K562 (cell line): Measurements from ENCODE around the gene SOAT2. TPM values are rescaled to one million over a fixed set of nuclear protein-coding genes. Genes with fewer than 3 reads are reported as not detected.

Experiments used
- BHLHE40 ChIP-seq: IDR thresholded peaks from 2 replicates; pipeline ENCODE4 v1.6.1; 2011; ENCODE audit warnings: low read length, improper control_type of control experiment
- CBFB ChIP-seq: sonication (generic); formaldehyde crosslinking; IDR thresholded peaks from 2 replicates; pipeline ENCODE4 v1.4.0; 2020; ENCODE audit warnings: mild to moderate bottlenecking, missing genetic modification reagents
- CHAMP1 ChIP-seq: fragments of 450-650 bp; IDR thresholded peaks from 2 replicates; pipeline ENCODE4 v1.6.1; 2016; ENCODE audit warnings: mild to moderate bottlenecking
- CUX1 ChIP-seq: fragments of 200-800 bp; sonication (Bioruptor generic); IDR thresholded peaks from 2 replicates; pipeline ENCODE4 v1.6.1; 2016; ENCODE audit warnings: missing genetic modification characterization, missing compliant biosample characterization
- GABPB2 ChIP-seq: fragments of 250-450 bp; sonication (Bioruptor Pico); conservative IDR thresholded peaks from 2 replicates; pipeline ENCODE4 v1.5.1; 2021; ENCODE audit warnings: mild to moderate bottlenecking
- HMG20A ChIP-seq: fragments of 450-650 bp; formaldehyde crosslinking; conservative IDR thresholded peaks from 2 replicates; pipeline ENCODE4 v1.4.0; 2020; ENCODE audit warnings: mild to moderate bottlenecking, mixed read lengths
- KLF10 ChIP-seq: fragments of 250-450 bp; sonication (Bioruptor Pico); IDR thresholded peaks from 2 replicates; pipeline ENCODE4 v1.6.1; 2021; ENCODE audit warnings: matching md5 sums
- LARP7 ChIP-seq: fragments of 450-650 bp; IDR thresholded peaks from 2 replicates; pipeline ENCODE4 v1.6.1; 2016
- POLR2H ChIP-seq: IDR thresholded peaks from 2 replicates; pipeline ENCODE4 v1.6.1; 2016; ENCODE audit warnings: missing genetic modification characterization, low read depth, mild to moderate bottlenecking, control low read depth, missing compliant biosample characterization, moderate library complexity
- SAP30 ChIP-seq: fragments of 200-600 bp; sonication (generic); IDR thresholded peaks from 2 replicates; pipeline ENCODE4 v1.6.1; 2012; ENCODE audit warnings: borderline replicate concordance, low read depth, mild to moderate bottlenecking, moderate library complexity, low read length, control low read depth, inconsistent platforms; ENCODE audit not compliant: insufficient read depth, poor library complexity, severe bottlenecking
- THRA ChIP-seq: fragments of 450-650 bp; IDR thresholded peaks from 2 replicates; pipeline ENCODE4 v1.6.1; 2017; ENCODE audit warnings: mild to moderate bottlenecking, moderate library complexity
- ZNF695 ChIP-seq: fragments of 450-650 bp; formaldehyde crosslinking; IDR thresholded peaks from 2 replicates; pipeline ENCODE4 v1.4.0; 2020; ENCODE audit warnings: mild to moderate bottlenecking, moderate library complexity
- polyA plus RNA-seq, 8 experiments: library from polyadenylated mRNA; depleted of rRNA in 4 of 8; stranded (reverse) in 5 of 8; unstranded in 3 of 8; fragments of >200 nt; fragmentation: Nextera tagmentation in 2 of 8; fragmentation: Illumina TruSeq in 1 of 8; extraction: Ambion mirVana in 2 of 8; extraction: Trizol in 1 of 8; gene quantifications; 2 replicates each; pipeline versions ENCODE4 v1.2.1 to v1.2.3, GENCODE V29; 2011 to 2014; ENCODE audit warnings: inconsistent platforms in 1 of 8, missing spikeins in 1 of 8
- total RNA-seq, 7 experiments: library from RNA; depleted of rRNA in 6 of 7; stranded (reverse); fragments of >200 nt in 6 of 7; fragmentation: Illumina TruSeq in 2 of 7; extraction: Trizol in 2 of 7; gene quantifications; 2 replicates each; pipeline versions ENCODE4 v1.2.1 to v1.2.3, GENCODE V29; 2011 to 2021; ENCODE audit warnings: low replicate concordance in 1 of 7
- TF ChIP-seq, protein P1 (sequence below): sonication (generic); formaldehyde crosslinking; IDR thresholded peaks from 2 replicates; pipeline ENCODE4 v1.8.0; 2022; ENCODE audit warnings: mild to moderate bottlenecking, missing genetic modification reagents
- TF ChIP-seq, protein P2 (sequence below): IDR thresholded peaks from 2 replicates; pipeline ENCODE4 v1.6.1; 2012; ENCODE audit warnings: low read depth, low read length, improper control_type of control experiment, borderline replicate concordance

Gene SOAT2
- total and polyA plus RNA-seq, 9 of the 15 experiments (the other 6 are each of a cell fraction or from before 2014, with no cell fraction given): 0.04 TPM; not detected in 8

DNA sequence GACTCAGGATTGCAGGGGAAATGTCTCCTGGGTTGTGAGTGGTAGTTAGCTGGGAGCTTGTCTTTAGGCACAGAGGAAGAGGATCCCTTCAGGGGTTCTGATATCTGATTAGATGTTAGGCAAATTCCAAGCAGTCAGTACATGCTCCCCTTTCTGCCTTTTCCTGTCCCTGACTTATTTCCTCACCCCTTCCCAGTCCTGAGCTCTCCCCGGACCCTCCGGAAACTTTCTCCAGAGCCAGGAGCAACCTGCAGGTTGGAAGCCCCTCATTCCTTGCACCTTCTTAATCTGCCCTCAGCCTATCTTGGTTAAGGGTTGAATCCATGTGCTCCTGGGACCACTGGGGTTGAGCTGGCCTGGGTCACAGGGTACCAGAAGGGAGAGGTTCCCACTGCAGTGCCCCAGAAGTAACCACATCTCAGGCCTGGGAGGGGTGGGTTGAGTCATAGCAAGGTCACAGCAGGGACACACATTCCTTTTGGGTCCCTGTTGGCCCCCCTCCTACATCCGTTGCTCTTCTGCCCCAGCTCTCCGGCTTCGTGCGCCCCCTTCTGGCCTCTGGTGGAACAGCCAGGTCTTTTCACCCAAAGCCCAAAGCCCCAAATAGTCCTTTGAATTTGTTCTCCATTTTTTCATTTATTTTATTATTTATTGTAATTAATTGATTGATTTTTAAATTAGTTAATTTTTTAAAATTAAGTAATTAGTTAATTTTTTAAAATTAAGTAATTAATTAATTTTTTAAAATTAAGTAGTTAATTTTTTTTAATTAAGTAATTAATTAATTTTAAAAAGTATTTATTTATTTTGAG lies 4.0 kb upstream of the SOAT2 start (continued):
- TF ChIP-seq CBFB (CRISPR knock-in tag) (no peak), ZNF695 (no peak), GABPB2 (CRISPR knock-in tag) (no peak), POLR2H (tag) (no peak), THRA (no peak), SAP30 (no peak), CUX1 (CRISPR knock-in tag) (no peak), KLF10 (CRISPR knock-in tag) (no peak), LARP7 (no peak), HMG20A (CRISPR knock-in tag) (no peak), BHLHE40 (0 out of 2 replicates have a peak, but pooled peaks have one; percentile 41), CHAMP1 (no peak)
- TF ChIP-seq, protein P1, sequence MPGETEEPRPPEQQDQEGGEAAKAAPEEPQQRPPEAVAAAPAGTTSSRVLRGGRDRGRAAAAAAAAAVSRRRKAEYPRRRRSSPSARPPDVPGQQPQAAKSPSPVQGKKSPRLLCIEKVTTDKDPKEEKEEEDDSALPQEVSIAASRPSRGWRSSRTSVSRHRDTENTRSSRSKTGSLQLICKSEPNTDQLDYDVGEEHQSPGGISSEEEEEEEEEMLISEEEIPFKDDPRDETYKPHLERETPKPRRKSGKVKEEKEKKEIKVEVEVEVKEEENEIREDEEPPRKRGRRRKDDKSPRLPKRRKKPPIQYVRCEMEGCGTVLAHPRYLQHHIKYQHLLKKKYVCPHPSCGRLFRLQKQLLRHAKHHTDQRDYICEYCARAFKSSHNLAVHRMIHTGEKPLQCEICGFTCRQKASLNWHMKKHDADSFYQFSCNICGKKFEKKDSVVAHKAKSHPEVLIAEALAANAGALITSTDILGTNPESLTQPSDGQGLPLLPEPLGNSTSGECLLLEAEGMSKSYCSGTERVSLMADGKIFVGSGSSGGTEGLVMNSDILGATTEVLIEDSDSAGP (CRISPR knock-in tag): no peak
- TF ChIP-seq, protein P2, sequence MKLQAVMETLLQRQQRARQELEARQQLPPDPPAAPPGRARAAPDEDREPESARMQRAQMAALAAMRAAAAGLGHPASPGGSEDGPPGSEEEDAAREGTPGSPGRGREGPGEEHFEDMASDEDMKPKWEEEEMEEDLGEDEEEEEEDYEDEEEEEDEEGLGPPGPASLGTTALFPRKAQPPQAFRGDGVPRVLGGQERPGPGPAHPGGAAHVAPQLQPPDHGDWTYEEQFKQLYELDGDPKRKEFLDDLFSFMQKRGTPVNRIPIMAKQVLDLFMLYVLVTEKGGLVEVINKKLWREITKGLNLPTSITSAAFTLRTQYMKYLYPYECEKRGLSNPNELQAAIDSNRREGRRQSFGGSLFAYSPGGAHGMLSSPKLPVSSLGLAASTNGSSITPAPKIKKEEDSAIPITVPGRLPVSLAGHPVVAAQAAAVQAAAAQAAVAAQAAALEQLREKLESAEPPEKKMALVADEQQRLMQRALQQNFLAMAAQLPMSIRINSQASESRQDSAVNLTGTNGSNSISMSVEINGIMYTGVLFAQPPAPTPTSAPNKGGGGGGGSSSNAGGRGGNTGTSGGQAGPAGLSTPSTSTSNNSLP: no peak
